HEK293 (cell line): Measurements from ENCODE around the gene KRTAP9-6.
"Not testable (repeated sequence)": the region's sequence is repeated elsewhere in the genome, so short reads cannot be mapped to it uniquely, and the experiment has no call there.

ENCODE experiments used
- CTCF ChIA-PET: fragments of 350-600 bp; formaldehyde crosslinking; extraction: SDS; loops from one replicate; lab custom pipeline; 2021; ENCODE audit warnings: antibody characterized with exemption; lab: Yijun Ruan, JAX
- POLR2A ChIA-PET: fragments of 300-600 bp; formaldehyde crosslinking; extraction: SDS; loops from one replicate; lab custom pipeline; 2020; ENCODE audit warnings: antibody characterized with exemption, inconsistent platforms; lab: Yijun Ruan, JAX
- H3K27ac ChIP-seq: fragments of 200-500 bp; sonication (Bioruptor generic); 2 replicates; pipeline ENCODE4 v1.5.1; 2014; ENCODE audit warnings: low read depth, low read length, control low read depth, inconsistent platforms; ENCODE audit errors: extremely low read depth
- H3K36me3 ChIP-seq, 2 experiments: fragments of 200-500 bp in 1 of 2; sonication (Bioruptor generic) in 1 of 2; 1 replicate in 1 of 2; 2 replicates in 1 of 2; pipeline ENCODE4 v1.5.1; 2014 to 2017; ENCODE audit warnings: inconsistent platforms in 2 of 2, low read length in 2 of 2; ENCODE audit not compliant: control insufficient read depth in 2 of 2, insufficient read depth in 1 of 2
- H3K4me1 ChIP-seq: fragments of 200-500 bp; sonication (Bioruptor generic); 2 replicates; pipeline ENCODE4 v1.5.1; 2014; ENCODE audit warnings: mild to moderate bottlenecking, low read length, inconsistent platforms; ENCODE audit not compliant: control insufficient read depth, insufficient read depth
- H3K4me3 ChIP-seq: 2 replicates; pipeline ENCODE4 v1.5.1; 2011; ENCODE audit warnings: low read depth, mild to moderate bottlenecking, control low read depth, low read length, moderate library complexity
- H3K9me3 ChIP-seq: fragments of 200-500 bp; sonication (Bioruptor generic); 2 replicates; pipeline ENCODE4 v1.5.1; 2014; ENCODE audit warnings: low read depth, low read length, inconsistent platforms; ENCODE audit not compliant: control insufficient read depth, insufficient read depth
- GLI2 ChIP-seq: fragments of 450-650 bp; formaldehyde crosslinking; IDR thresholded peaks from 2 replicates; pipeline ENCODE4; 2017; ENCODE audit warnings: missing biosample characterization, missing genetic modification characterization, low read depth, borderline replicate concordance
- SCRT1 ChIP-seq: fragments of 450-650 bp; formaldehyde crosslinking; IDR thresholded peaks from 2 replicates; pipeline ENCODE4 v1.5.1; 2016; ENCODE audit warnings: missing biosample characterization, missing genetic modification characterization, borderline replicate concordance
- ZBTB8A ChIP-seq: fragments of 450-650 bp; formaldehyde crosslinking; IDR thresholded peaks from 2 replicates; pipeline ENCODE4 v1.5.1; 2016; ENCODE audit warnings: missing biosample characterization, missing genetic modification characterization
- ZIC2 ChIP-seq: fragments of 450-650 bp; formaldehyde crosslinking; IDR thresholded peaks from 2 replicates; pipeline ENCODE4 v1.5.1; 2016; ENCODE audit warnings: missing biosample characterization, missing genetic modification characterization
- ZNF16 ChIP-seq: fragments of 450-650 bp; formaldehyde crosslinking; IDR thresholded peaks from 2 replicates; pipeline ENCODE4 v1.5.1; 2016; ENCODE audit warnings: low read depth, missing biosample characterization, missing genetic modification characterization
- ZNF19 ChIP-seq: fragments of 450-650 bp; formaldehyde crosslinking; IDR thresholded peaks from 2 replicates; pipeline ENCODE4; 2016; ENCODE audit warnings: missing biosample characterization, missing genetic modification characterization, low read depth
- ZNF341 ChIP-seq: fragments of 450-650 bp; formaldehyde crosslinking; IDR thresholded peaks from 2 replicates; pipeline ENCODE4; 2016; ENCODE audit warnings: low read depth, missing biosample characterization, missing genetic modification characterization
- ZNF366 ChIP-seq: fragments of 450-650 bp; formaldehyde crosslinking; conservative IDR thresholded peaks from 2 replicates; pipeline ENCODE4 v1.5.1; 2016; ENCODE audit warnings: missing biosample characterization, missing genetic modification characterization
- ZNF501 ChIP-seq: fragments of 450-650 bp; formaldehyde crosslinking; IDR thresholded peaks from 2 replicates; pipeline ENCODE4 v1.5.1; 2016; ENCODE audit warnings: missing biosample characterization, missing genetic modification characterization
- ZNF555 ChIP-seq: fragments of 450-650 bp; formaldehyde crosslinking; conservative IDR thresholded peaks from 2 replicates; pipeline ENCODE4 v1.5.1; 2017; ENCODE audit warnings: missing biosample characterization, mild to moderate bottlenecking, missing genetic modification characterization, inconsistent platforms
- ZNF600 ChIP-seq: fragments of 450-650 bp; formaldehyde crosslinking; IDR thresholded peaks from 2 replicates; pipeline ENCODE4 v1.5.1; 2016; ENCODE audit warnings: missing biosample characterization, missing genetic modification characterization
- ZNF610 ChIP-seq: fragments of 450-650 bp; formaldehyde crosslinking; IDR thresholded peaks from 2 replicates; pipeline ENCODE4 v1.5.1; 2016; ENCODE audit warnings: missing biosample characterization, missing genetic modification characterization, borderline replicate concordance
- ZNF626 ChIP-seq: fragments of 450-650 bp; sonication (Bioruptor Pico); formaldehyde crosslinking; IDR thresholded peaks from 2 replicates; pipeline ENCODE4 v1.5.1; 2018; ENCODE audit warnings: missing biosample characterization, missing genetic modification characterization, inconsistent platforms
- ZNF776 ChIP-seq: fragments of 450-650 bp; formaldehyde crosslinking; IDR thresholded peaks from 2 replicates; pipeline ENCODE4 v1.5.0; 2017; ENCODE audit warnings: missing biosample characterization, missing genetic modification characterization, borderline replicate concordance
- ZNF792 ChIP-seq: fragments of 450-650 bp; formaldehyde crosslinking; IDR thresholded peaks from 2 replicates; pipeline ENCODE4 v1.5.1; 2016; ENCODE audit warnings: missing biosample characterization, missing genetic modification characterization
- ZNF830 ChIP-seq: fragments of 450-650 bp; IDR thresholded peaks from 2 replicates; pipeline ENCODE4 v1.5.0; 2018; ENCODE audit warnings: missing biosample characterization, missing genetic modification characterization, low read depth, mild to moderate bottlenecking, moderate library complexity
- ZNF837 ChIP-seq: fragments of 450-650 bp; formaldehyde crosslinking; IDR thresholded peaks from 2 replicates; pipeline ENCODE4 v1.5.1; 2016; ENCODE audit warnings: missing biosample characterization, missing genetic modification characterization
- TF ChIP-seq, protein P1 (sequence below): fragments of 450-650 bp; formaldehyde crosslinking; IDR thresholded peaks from 2 replicates; pipeline ENCODE4 v1.5.1; 2016; ENCODE audit warnings: missing biosample characterization, missing genetic modification characterization
- TF ChIP-seq, protein P2 (sequence below): fragments of 450-650 bp; formaldehyde crosslinking; IDR thresholded peaks from 2 replicates; pipeline ENCODE4 v1.5.1; 2016; ENCODE audit warnings: missing biosample characterization, missing genetic modification characterization
- TF ChIP-seq, protein P3 (sequence below): fragments of 450-650 bp; formaldehyde crosslinking; IDR thresholded peaks from 2 replicates; pipeline ENCODE4 v1.5.1; 2016; ENCODE audit warnings: missing biosample characterization, missing genetic modification characterization

Gene KRTAP9-6

DNA sequence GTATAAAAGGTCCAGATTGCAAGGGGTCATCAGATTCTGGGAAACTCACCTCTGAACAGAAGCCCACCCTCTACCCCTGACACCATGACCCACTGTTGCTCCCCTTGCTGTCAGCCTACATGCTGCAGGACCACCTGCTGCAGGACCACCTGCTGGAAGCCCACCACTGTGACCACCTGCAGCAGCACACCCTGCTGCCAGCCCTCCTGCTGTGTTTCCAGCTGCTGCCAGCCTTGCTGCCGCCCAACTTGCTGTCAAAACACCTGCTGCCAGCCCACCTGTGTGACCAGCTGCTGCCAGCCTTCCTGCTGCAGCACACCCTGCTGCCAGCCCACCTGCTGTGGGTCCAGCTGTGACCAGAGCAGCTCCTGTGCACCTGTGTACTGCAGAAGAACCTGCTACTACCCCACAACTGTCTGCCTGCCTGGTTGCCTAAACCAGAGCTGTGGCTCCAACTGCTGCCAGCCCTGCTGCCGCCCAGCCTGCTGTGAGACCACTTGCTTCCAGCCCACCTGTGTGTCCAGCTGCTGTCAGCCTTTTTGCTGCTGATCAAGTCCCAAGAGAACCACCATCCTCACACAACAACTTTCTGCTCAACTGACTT is 15.4 kb upstream of the KRTAP9-6 start, which contains the start of gene KRTAP9-4:
TSS of gene KRTAP9-4 (plus strand) at position 51 of the 604 bp plus-strand sequence. CDS start at position 85, 34 bp downstream.
- TF ChIP-seq ZIC2 = peak; percentile 73
- TF ChIP-seq SCRT1 = peak; percentile 56; the same call in 1 of the 2 replicates
- H3K4me3 ChIP-seq, POLR2A ChIA-PET, H3K36me3 ChIP-seq, H3K4me1 ChIP-seq, H3K9me3 ChIP-seq, H3K27ac ChIP-seq: not testable (repeated sequence)
- CTCF ChIA-PET = interaction anchor here (0.6 kb wide), 1 partner anchor 300 kb away, joined by 4 read pairs; no protein-coding TSS in a partner anchor

DNA sequence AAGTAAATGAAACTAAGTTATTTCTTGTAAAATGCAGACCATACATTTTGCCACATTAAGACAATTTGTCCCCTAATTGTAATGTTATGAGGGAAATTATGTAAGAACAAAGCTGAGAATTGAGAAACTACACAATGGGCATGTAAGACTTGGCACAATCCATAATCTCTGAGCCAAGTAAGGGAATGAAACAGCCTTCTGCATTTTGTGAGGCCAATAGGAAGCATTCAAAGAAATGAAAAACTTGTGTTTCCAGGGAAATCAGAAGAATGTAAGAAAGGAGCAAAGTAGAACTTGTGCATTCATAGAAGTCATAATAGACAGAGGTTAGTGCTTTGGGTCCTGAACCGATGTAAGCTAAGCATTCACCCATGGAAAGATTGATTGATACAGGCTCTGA is 13.9 kb upstream of the KRTAP9-6 start:
- TF ChIP-seq ZBTB8A (tag by site-specific recombination) = no peak
- no peak for TF ChIP-seq ZNF610 (tag by site-specific recombination)
- TF ChIP-seq, protein P1, sequence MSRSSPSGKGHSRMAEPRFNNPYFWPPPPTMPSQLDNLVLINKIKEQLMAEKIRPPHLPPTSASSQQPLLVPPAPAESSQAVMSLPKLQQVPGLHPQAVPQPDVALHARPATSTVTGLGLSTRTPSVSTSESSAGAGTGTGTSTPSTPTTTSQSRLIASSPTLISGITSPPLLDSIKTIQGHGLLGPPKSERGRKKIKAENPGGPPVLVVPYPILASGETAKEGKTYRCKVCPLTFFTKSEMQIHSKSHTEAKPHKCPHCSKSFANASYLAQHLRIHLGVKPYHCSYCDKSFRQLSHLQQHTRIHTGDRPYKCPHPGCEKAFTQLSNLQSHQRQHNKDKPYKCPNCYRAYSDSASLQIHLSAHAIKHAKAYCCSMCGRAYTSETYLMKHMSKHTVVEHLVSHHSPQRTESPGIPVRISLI (tag by site-specific recombination) = no peak
- no peak for TF ChIP-seq ZNF555
- no peak for TF ChIP-seq ZNF366 (tag by site-specific recombination)
- TF ChIP-seq ZNF776 (tag by site-specific recombination) = no peak
- TF ChIP-seq, protein P2, sequence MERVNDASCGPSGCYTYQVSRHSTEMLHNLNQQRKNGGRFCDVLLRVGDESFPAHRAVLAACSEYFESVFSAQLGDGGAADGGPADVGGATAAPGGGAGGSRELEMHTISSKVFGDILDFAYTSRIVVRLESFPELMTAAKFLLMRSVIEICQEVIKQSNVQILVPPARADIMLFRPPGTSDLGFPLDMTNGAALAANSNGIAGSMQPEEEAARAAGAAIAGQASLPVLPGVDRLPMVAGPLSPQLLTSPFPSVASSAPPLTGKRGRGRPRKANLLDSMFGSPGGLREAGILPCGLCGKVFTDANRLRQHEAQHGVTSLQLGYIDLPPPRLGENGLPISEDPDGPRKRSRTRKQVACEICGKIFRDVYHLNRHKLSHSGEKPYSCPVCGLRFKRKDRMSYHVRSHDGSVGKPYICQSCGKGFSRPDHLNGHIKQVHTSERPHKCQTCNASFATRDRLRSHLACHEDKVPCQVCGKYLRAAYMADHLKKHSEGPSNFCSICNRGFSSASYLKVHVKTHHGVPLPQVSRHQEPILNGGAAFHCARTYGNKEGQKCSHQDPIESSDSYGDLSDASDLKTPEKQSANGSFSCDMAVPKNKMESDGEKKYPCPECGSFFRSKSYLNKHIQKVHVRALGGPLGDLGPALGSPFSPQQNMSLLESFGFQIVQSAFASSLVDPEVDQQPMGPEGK (tag by site-specific recombination) = no peak
- TF ChIP-seq ZNF830 (tag by site-specific recombination) = no peak
- no peak for TF ChIP-seq ZNF501
- TF ChIP-seq GLI2 (tag by site-specific recombination) = no peak
- TF ChIP-seq, protein P3, sequence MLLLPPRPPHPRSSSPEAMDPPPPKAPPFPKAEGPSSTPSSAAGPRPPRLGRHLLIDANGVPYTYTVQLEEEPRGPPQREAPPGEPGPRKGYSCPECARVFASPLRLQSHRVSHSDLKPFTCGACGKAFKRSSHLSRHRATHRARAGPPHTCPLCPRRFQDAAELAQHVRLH (tag by site-specific recombination) = no peak
- no peak for TF ChIP-seq ZNF16 (tag by site-specific recombination)
- TF ChIP-seq ZNF341 = no peak
- no peak for TF ChIP-seq ZNF837 (tag by site-specific recombination)
- no peak for TF ChIP-seq ZNF19 (tag by site-specific recombination)
- TF ChIP-seq ZNF792 (tag by site-specific recombination) = no peak
- TF ChIP-seq ZNF600 = no peak
- no peak for TF ChIP-seq ZNF626 (tag by site-specific recombination)
- Histone ChIP-seq H3K36me3 (no peaks in the 10 kb centered on the region), H3K27ac (no peak overlapping the region), H3K9me3 (no peaks in the 10 kb centered on the region), H3K4me3 (no peak overlapping the region), H3K4me1 (no peaks in the 10 kb centered on the region)
- ChIA-PET CTCF (interaction anchor here (0.6 kb wide), 1 partner anchor 258 kb away, joined by 3 read pairs; no protein-coding TSS in a partner anchor), POLR2A (no interaction called here)
